Endothelial cell of umbilical vein (primary cell): Measurements from ENCODE around the gene DDX17. TPM values are rescaled to one million over a fixed set of nuclear protein-coding genes. Genes with fewer than 3 reads are reported as not detected.

Experiments used
- BruUV-seq: library from RNA; stranded (reverse); fragments of 400-500 nt; replicated peaks from 2 replicates; lab custom pipeline; 2021; lab: Mats Ljungman, UMichigan
- CTCF ChIA-PET: fragments of 300-600, 350-600 bp; sonication (Branson Sonifier 250); formaldehyde crosslinking; loops from one replicate; lab custom pipeline; 2021; ENCODE audit warnings: antibody characterized with exemption, inconsistent platforms; lab: Charles Lee
- POLR2A ChIA-PET: fragments of 300-600, 350-600 bp; sonication (Branson Sonifier 250); formaldehyde crosslinking; loops from one replicate; lab custom pipeline; 2021; ENCODE audit warnings: antibody characterized with exemption, inconsistent platforms; lab: Charles Lee
- DNase-seq: peaks from one replicate; pipeline ENCODE4 v3.0.0-alpha.2; 2011; ENCODE audit warnings: low read depth, low spot score
- FAIRE-seq: peaks from 2 replicates; lab custom pipeline; 2011; peaks lifted over from hg19 to GRCh38; lab: Jason Lieb, UNC
- H2AFZ ChIP-seq: 2 replicates; pipeline ENCODE4 v1.6.0; 2012; ENCODE audit warnings: low read depth, low read length, control low read depth, inconsistent platforms
- H3K27ac ChIP-seq: 2 replicates; pipeline ENCODE4 v1.5.1; 2011; ENCODE audit warnings: low read depth, mild to moderate bottlenecking, control low read depth, low read length, moderate library complexity; ENCODE audit not compliant: insufficient read depth
- H3K27me3 ChIP-seq, 2 experiments: 2 replicates each; pipeline versions ENCODE4 v1.6.0 to v1.6.1; 2011; ENCODE audit warnings: low read length in 2 of 2, mixed read lengths in 1 of 2; ENCODE audit not compliant: control insufficient read depth in 2 of 2, insufficient read depth in 2 of 2
- H3K36me3 ChIP-seq, 2 experiments: 2 replicates in 1 of 2; 3 replicates in 1 of 2; pipeline ENCODE4 v1.5.1; 2011; ENCODE audit warnings: low read length in 2 of 2, mild to moderate bottlenecking in 1 of 2, moderate library complexity in 1 of 2; ENCODE audit not compliant: control insufficient read depth in 2 of 2, insufficient read depth in 2 of 2; ENCODE audit errors: extremely low read depth in 1 of 2
- H3K4me1 ChIP-seq: 3 replicates; pipeline ENCODE4 v1.5.1; 2011; ENCODE audit warnings: mild to moderate bottlenecking, low read length; ENCODE audit not compliant: control insufficient read depth, insufficient read depth; ENCODE audit errors: extremely low read depth
- H3K4me2 ChIP-seq: 2 replicates; pipeline ENCODE4 v1.6.1; 2011; ENCODE audit warnings: low read length, control low read depth, mixed read lengths; ENCODE audit not compliant: insufficient read depth
- H3K4me3 ChIP-seq, 3 experiments: fragments of 200-600 bp in 1 of 3; sonication (generic), shearing (Covaris generic) in 1 of 3; replicated peaks in 1 of 3; 2 replicates each; pipeline ENCODE4 v1.5.1; 2011 to 2016; ENCODE audit warnings: control low read depth in 3 of 3, low read length in 3 of 3, mild to moderate bottlenecking in 2 of 3, inconsistent platforms in 1 of 3, low read depth in 1 of 3, moderate library complexity in 1 of 3; ENCODE audit not compliant: insufficient read depth in 1 of 3
- H3K79me2 ChIP-seq: 2 replicates; pipeline ENCODE4 v1.6.0; 2012; ENCODE audit warnings: low read length, inconsistent platforms; ENCODE audit not compliant: control insufficient read depth, insufficient read depth
- H3K9ac ChIP-seq: replicated peaks from 2 replicates; pipeline ENCODE3; 2011; ENCODE audit warnings: low read length, control low read depth; ENCODE audit not compliant: insufficient read depth; ENCODE audit errors: extremely low read depth
- H3K9me1 ChIP-seq: replicated peaks from 3 replicates; pipeline ENCODE4 v1.6.0; 2011; ENCODE audit warnings: mild to moderate bottlenecking, low read length; ENCODE audit not compliant: control insufficient read depth, insufficient read depth; ENCODE audit errors: extremely low read depth
- H3K9me3 ChIP-seq: replicated peaks from 2 replicates; pipeline ENCODE4 v1.5.1; 2012; ENCODE audit warnings: low read length, inconsistent platforms; ENCODE audit not compliant: control insufficient read depth, insufficient read depth
- H4K20me1 ChIP-seq: replicated peaks from 2 replicates; pipeline ENCODE3; 2011; ENCODE audit warnings: mild to moderate bottlenecking, low read length; ENCODE audit not compliant: control insufficient read depth, insufficient read depth; ENCODE audit errors: extremely low read depth
- JUN ChIP-seq: IDR thresholded peaks from 2 replicates; pipeline ENCODE4 v1.6.1; 2011; ENCODE audit warnings: borderline replicate concordance, low read depth; ENCODE audit not compliant: insufficient read length, insufficient read depth
- MAX ChIP-seq: IDR thresholded peaks from 2 replicates; pipeline ENCODE4 v1.6.1; 2011; ENCODE audit not compliant: insufficient read depth, insufficient read length
- POLR2A ChIP-seq: IDR thresholded peaks from 2 replicates; pipeline ENCODE4 v1.6.1; 2012; ENCODE audit warnings: low read depth, mild to moderate bottlenecking, control low read depth, low read length
- POLR2AphosphoS5 ChIP-seq: IDR thresholded peaks from 2 replicates; pipeline ENCODE4 v1.6.1; 2012; ENCODE audit warnings: low read depth, mild to moderate bottlenecking, control low read depth, low read length, moderate library complexity; ENCODE audit not compliant: insufficient read depth
- dilution Hi-C: fragments of 300-500 bp; cut with MboI; formaldehyde crosslinking; loops from one replicate; pipeline ENCODE4 v1.15.0; 2019; ENCODE audit warnings: low sequenced_read_pairs; ENCODE audit not compliant: extremely low pct_ligation_motif_present
- intact Hi-C: fragments of 100-400 bp; cut with micrococcal nuclease; formaldehyde crosslinking; loops from one replicate; pipeline ENCODE4 v1.10.0; 2022
- polyA plus RNA-seq, 4 experiments: library from polyadenylated mRNA; depleted of rRNA in 3 of 4; stranded (reverse) in 3 of 4; unstranded in 1 of 4; fragments of >200 nt; gene quantifications; 2 replicates each; pipeline versions ENCODE4 v1.2.1 to v1.2.3, GENCODE V29; 2011 to 2012; ENCODE audit warnings: missing spikeins in 1 of 4
- total RNA-seq: library from RNA; stranded (reverse); gene quantifications from 2 replicates; pipeline ENCODE4 v1.2.3, GENCODE V29; 2021
- TF ChIP-seq, protein P1 (sequence below), 2 donors: IDR thresholded peaks; 1 replicate in 1 of 2; 2 replicates in 1 of 2; pipeline ENCODE4 v1.5.1; 2011; ENCODE audit warnings: low read length in 2 of 2, mild to moderate bottlenecking in 2 of 2, moderate library complexity in 2 of 2, control low read depth in 1 of 2, inconsistent platforms in 1 of 2, low read depth in 1 of 2; ENCODE audit not compliant: insufficient read depth in 1 of 2; ENCODE audit errors: extremely low read depth in 1 of 2

Gene DDX17
- total and polyA plus RNA-seq, 2 donors (not counting 3 experiments of a cell fraction or from before 2014, with no cell fraction given): 393 to 402 TPM

DNA sequence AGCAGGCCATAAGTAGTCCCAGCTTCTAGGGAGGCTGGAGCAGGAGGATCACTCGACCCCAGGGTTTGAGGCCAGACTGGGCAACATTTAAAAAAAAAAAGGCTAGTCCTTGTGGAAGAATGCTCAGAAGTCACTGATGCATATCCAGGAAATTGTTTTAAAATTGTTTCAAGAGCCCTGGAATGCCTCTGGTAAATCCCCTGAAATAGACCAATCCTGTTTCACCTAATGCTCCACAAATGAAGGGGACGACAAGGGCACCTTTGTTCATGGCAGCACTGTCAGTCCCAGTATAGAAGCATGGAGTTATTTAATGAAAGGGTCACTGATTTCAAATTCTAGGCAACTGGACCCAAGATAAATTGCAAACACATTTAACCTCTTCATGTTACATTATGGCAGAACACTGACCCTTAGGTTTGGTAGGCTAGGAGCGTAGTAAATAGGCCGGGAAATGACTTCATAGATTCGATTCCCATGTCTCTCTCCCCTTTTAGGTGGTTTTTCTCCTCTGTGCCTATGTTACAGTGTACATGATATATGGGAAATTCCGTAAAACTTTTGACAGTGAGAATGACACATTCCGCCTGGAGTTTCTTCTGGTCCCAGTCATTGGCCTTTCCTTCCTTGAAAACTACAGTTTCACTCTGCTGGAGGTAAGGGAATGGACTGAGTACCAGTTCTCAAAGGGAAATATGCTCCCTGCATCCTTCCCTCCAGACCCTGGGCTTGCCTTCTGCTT, 26.8 kb downstream of the DDX17 start:
- BruUV-seq: no TSS peak
- no peak overlapping the region for H3K4me2 ChIP-seq
- H4K20me1 ChIP-seq: no peaks in the 10 kb centered on the region
- no peak for FAIRE-seq
- no peaks in the 10 kb centered on the region for H3K79me2 ChIP-seq
- dilution Hi-C loops (no loop called here), intact Hi-C loops (loop anchor here (5.0 kb wide), 1 partner anchor 427 kb away; no protein-coding TSS in a partner anchor)
- H3K27ac ChIP-seq: no peak overlapping the region
- H3K9ac ChIP-seq: no peak overlapping the region
- peaks cover 28 to 32% of the 10 kb centered on the region in 2 experiments for H3K36me3 ChIP-seq
- no peak overlapping the region for H3K4me3 ChIP-seq
- no peaks in the 10 kb centered on the region for H3K9me3 ChIP-seq
- H3K4me1 ChIP-seq: no peaks in the 10 kb centered on the region
- ChIA-PET CTCF (interaction anchor here (0.5 to 1.5 kb wide), 2 partner anchors 31 to 427 kb away, joined by 3 to 5 read pairs; no protein-coding TSS in a partner anchor), POLR2A (no interaction called here)
- no peak for DNase-seq
- H2AFZ ChIP-seq: no peak overlapping the region
- no peaks in the 10 kb centered on the region for H3K9me1 ChIP-seq
- TF ChIP-seq MAX (no peak), POLR2A (no peak), POLR2AphosphoS5 (peak; percentile 46), JUN (no peak)
- TF ChIP-seq, protein P1, sequence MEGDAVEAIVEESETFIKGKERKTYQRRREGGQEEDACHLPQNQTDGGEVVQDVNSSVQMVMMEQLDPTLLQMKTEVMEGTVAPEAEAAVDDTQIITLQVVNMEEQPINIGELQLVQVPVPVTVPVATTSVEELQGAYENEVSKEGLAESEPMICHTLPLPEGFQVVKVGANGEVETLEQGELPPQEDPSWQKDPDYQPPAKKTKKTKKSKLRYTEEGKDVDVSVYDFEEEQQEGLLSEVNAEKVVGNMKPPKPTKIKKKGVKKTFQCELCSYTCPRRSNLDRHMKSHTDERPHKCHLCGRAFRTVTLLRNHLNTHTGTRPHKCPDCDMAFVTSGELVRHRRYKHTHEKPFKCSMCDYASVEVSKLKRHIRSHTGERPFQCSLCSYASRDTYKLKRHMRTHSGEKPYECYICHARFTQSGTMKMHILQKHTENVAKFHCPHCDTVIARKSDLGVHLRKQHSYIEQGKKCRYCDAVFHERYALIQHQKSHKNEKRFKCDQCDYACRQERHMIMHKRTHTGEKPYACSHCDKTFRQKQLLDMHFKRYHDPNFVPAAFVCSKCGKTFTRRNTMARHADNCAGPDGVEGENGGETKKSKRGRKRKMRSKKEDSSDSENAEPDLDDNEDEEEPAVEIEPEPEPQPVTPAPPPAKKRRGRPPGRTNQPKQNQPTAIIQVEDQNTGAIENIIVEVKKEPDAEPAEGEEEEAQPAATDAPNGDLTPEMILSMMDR (IDR thresholded peaks at IDR 0.05; ENCODE audit: extremely low read depth in 1 of 2, insufficient read depth in 1 of 2, low read depth in 1 of 2, low read length in 2 of 2): no peak
- no peaks in the 10 kb centered on the region for H3K27me3 ChIP-seq
